HL-60 (cell line): ENCODE data around the gene NEK7.

Experiments
- DNase-seq, 2 experiments: peaks; one replicate each; pipeline ENCODE4 v3.0.0-alpha.2; 2010 to 2020; ENCODE audit warnings: low read depth in 1 of 2, low spot score in 1 of 2
- H3K27ac ChIP-seq: fragments of 250-450 bp; sonication (Bioruptor Pico); replicated peaks from 2 replicates; pipeline ENCODE4 v1.5.1; 2020; ENCODE audit warnings: mild to moderate bottlenecking, moderate library complexity
- H3K27me3 ChIP-seq: fragments of 250-450 bp; sonication (Bioruptor Pico); 2 replicates; pipeline ENCODE4 v1.5.1; 2021; ENCODE audit warnings: mild to moderate bottlenecking, moderate library complexity; ENCODE audit not compliant: insufficient read depth, poor library complexity, severe bottlenecking
- H3K4me3 ChIP-seq: replicated peaks from 2 replicates; pipeline ENCODE4 v1.5.1; 2011; ENCODE audit warnings: mild to moderate bottlenecking, control low read depth, low read length; ENCODE audit not compliant: insufficient read depth
- GABPA ChIP-seq: IDR thresholded peaks from 2 replicates; pipeline ENCODE4 v1.6.1; 2012; ENCODE audit warnings: low read depth
- POLR2AphosphoS5 ChIP-seq: IDR thresholded peaks from 2 replicates; pipeline ENCODE4 v1.6.1; 2012; ENCODE audit warnings: low read depth
- REST ChIP-seq: IDR thresholded peaks from 2 replicates; pipeline ENCODE4 v1.6.1; 2012; ENCODE audit warnings: low read depth; ENCODE audit not compliant: insufficient replicate concordance
- SPI1 ChIP-seq: IDR thresholded peaks from 2 replicates; pipeline ENCODE4 v1.6.1; 2012; ENCODE audit warnings: low read depth, mild to moderate bottlenecking, borderline replicate concordance
- TF ChIP-seq, protein P1 (sequence below): IDR thresholded peaks from one replicate; pipeline ENCODE4 v1.5.1; 2011; ENCODE audit warnings: low read length, control low read depth, inconsistent platforms; ENCODE audit not compliant: insufficient read depth

The NEK7 gene

GRCh38 chr1:198328458-198329032 lies 171.7 kb downstream of the NEK7 start:
- DNase-seq: no peak
- Histone ChIP-seq H3K27ac (no peak overlapping the region), H3K27me3 (no peaks in the 10 kb centered on the region), H3K4me3 (no peak overlapping the region)
- TF ChIP-seq REST: no peak

DNA sequence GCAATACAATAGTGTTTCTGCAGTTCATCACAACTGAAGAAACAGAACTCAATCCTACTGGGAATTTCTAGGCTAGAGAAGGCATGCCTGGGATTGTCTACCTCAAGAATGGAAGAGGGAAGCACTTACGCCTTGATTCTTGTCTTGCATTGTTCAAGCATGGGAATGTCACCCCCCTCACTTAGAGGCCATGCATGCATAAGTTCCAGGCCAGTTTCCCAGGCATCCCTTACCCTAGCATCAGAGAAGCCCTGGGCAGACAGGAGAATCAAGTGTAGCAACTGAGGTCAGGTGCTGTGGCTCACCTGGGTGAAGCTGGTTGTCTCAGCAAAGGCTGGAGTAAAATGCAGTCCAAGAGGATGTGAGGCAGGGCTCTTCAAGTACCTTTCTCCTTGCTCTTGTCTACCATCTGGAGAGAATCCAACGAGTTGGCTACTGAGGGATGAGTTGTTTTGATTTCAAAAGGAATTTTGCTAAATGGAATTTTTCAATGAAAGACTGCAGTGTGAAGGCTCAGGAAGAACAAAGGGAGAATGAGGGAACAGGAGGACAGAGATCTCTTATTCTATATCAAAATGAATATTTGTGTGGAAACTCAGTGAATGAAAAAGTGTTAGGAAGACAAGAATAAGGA lies 174.3 kb downstream of the NEK7 start:
- TF ChIP-seq SPI1 (no peak), GABPA (no peak), POLR2AphosphoS5 (no peak), REST (no peak)
- TF ChIP-seq, protein P1, sequence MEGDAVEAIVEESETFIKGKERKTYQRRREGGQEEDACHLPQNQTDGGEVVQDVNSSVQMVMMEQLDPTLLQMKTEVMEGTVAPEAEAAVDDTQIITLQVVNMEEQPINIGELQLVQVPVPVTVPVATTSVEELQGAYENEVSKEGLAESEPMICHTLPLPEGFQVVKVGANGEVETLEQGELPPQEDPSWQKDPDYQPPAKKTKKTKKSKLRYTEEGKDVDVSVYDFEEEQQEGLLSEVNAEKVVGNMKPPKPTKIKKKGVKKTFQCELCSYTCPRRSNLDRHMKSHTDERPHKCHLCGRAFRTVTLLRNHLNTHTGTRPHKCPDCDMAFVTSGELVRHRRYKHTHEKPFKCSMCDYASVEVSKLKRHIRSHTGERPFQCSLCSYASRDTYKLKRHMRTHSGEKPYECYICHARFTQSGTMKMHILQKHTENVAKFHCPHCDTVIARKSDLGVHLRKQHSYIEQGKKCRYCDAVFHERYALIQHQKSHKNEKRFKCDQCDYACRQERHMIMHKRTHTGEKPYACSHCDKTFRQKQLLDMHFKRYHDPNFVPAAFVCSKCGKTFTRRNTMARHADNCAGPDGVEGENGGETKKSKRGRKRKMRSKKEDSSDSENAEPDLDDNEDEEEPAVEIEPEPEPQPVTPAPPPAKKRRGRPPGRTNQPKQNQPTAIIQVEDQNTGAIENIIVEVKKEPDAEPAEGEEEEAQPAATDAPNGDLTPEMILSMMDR: no peak
- no peak overlapping the region for H3K4me3 ChIP-seq
- H3K27ac ChIP-seq: no peak overlapping the region
- no peaks in the 10 kb centered on the region for H3K27me3 ChIP-seq
- DNase-seq: no peak

GRCh38 chr1:198333744-198334143 lies 176.9 kb downstream of the NEK7 start:
- TF ChIP-seq POLR2AphosphoS5: no peak
- TF ChIP-seq GABPA: no peak
- TF ChIP-seq SPI1: no peak
- TF ChIP-seq, protein P1: no peak
- no peak for TF ChIP-seq REST
- Histone ChIP-seq H3K27me3 (no peaks in the 10 kb centered on the region), H3K4me3 (no peak overlapping the region), H3K27ac (no peak overlapping the region)
- no peak for DNase-seq
